ENCODE measurements around the gene IQSEC1. TPM values are rescaled to one million over a fixed set of nuclear protein-coding genes. Genes with fewer than 3 reads are reported as not detected.

Gene IQSEC1
- total and polyA plus RNA-seq, 7 experiments from 2014 or later = 21.1 to 163 (median 70.2) TPM

- ChIA-PET CTCF (no interaction called here), POLR2A (no interaction called here)
- H3K4me3 Mint-ChIP-seq = peak overlapping the region in 1 of 10 donors; percentile 33
- ATAC-seq (no peak), DNase-seq (no peak)
- H3K4me1 ChIP-seq (ENCODE audit: control insufficient read depth in 2 of 2, insufficient read depth in 2 of 2, low read length in 2 of 2) = peaks cover 22 to 26% of the 10 kb centered on the region in 2 donors
- peaks cover 0 to 7% (median 0%) of the 10 kb centered on the region in 5 donors for H3K36me3 Mint-ChIP-seq
- intact Hi-C loops (cut with micrococcal nuclease) = no loop called here
- H3K9me3 Mint-ChIP-seq = no peaks in the 10 kb centered on the region
- H3K27ac Mint-ChIP-seq = peak overlapping the region in 1 of 9 donors; percentile 56
- no peaks in the 10 kb centered on the region for H3K9me3 ChIP-seq (ENCODE audit: control insufficient read depth in 2 of 3, low read length in 3 of 3)
- no peak overlapping the region for H3K27ac ChIP-seq (ENCODE audit: low read depth, low read length)
- H3K27me3 Mint-ChIP-seq = no peaks in the 10 kb centered on the region
- peaks cover 33 to 87% (median 69%) of the 10 kb centered on the region in 7 donors for H3K4me1 Mint-ChIP-seq
- H3K4me3 ChIP-seq (ENCODE audit: low read length) = no peak overlapping the region
- H3K36me3 ChIP-seq (ENCODE audit: control insufficient read depth in 2 of 3, insufficient read depth in 3 of 3, low read length in 3 of 3) = peaks cover 0 to 23% (median 0%) of the 10 kb centered on the region in 3 experiments
- no peaks in the 10 kb centered on the region for H3K27me3 ChIP-seq (ENCODE audit: control insufficient read depth in 2 of 2, insufficient read depth in 2 of 2, low read length in 2 of 2)
Measured at GRCh38 chr3:12952343-12953200, 120.7 kb downstream of the IQSEC1 start.

GRCh38 chr3:12948891-12949711 is 124.1 kb downstream of the IQSEC1 start:
- Histone ChIP-seq H3K27me3 (ENCODE audit: control insufficient read depth in 2 of 2, insufficient read depth in 2 of 2, low read length in 2 of 2) (no peaks in the 10 kb centered on the region), H3K9me3 (ENCODE audit: control insufficient read depth in 2 of 3, low read length in 3 of 3) (no peaks in the 10 kb centered on the region), H3K4me3 (ENCODE audit: low read length) (no peak overlapping the region), H3K4me1 (ENCODE audit: control insufficient read depth in 2 of 2, insufficient read depth in 2 of 2, low read length in 2 of 2) (peaks cover 19 to 29% of the 10 kb centered on the region in 2 donors), H3K36me3 (ENCODE audit: control insufficient read depth in 2 of 3, insufficient read depth in 3 of 3, low read length in 3 of 3) (peaks cover 0 to 21% (median 0%) of the 10 kb centered on the region in 3 experiments), H3K27ac (ENCODE audit: low read depth, low read length) (no peak overlapping the region)
- H3K36me3 Mint-ChIP-seq = peaks cover 0 to 4% (median 0%) of the 10 kb centered on the region in 5 donors
- ChIA-PET POLR2A (interaction anchor here (2.6 kb wide), 1 partner anchor 12 kb away, joined by 13 read pairs; no protein-coding TSS in a partner anchor), CTCF (no interaction called here)
- H3K27ac Mint-ChIP-seq = peak overlapping the region in 7 of 9 donors; percentile 6 to 75 (median 42)
- no peaks in the 10 kb centered on the region for H3K27me3 Mint-ChIP-seq
- H3K4me3 Mint-ChIP-seq = peak overlapping the region in 1 of 10 donors; percentile 35
- peak; percentile 60 for ATAC-seq
- intact Hi-C loops (cut with micrococcal nuclease) = no loop called here
- no peaks in the 10 kb centered on the region for H3K9me3 Mint-ChIP-seq
- H3K4me1 Mint-ChIP-seq = peaks cover 35 to 71% (median 58%) of the 10 kb centered on the region in 7 donors
- peak in 1 of 9 donors; percentile 37 for DNase-seq

- no peak for ATAC-seq
- H3K9me3 ChIP-seq (ENCODE audit: control insufficient read depth in 2 of 3, low read length in 3 of 3) = no peaks in the 10 kb centered on the region
- H3K27me3 Mint-ChIP-seq = no peaks in the 10 kb centered on the region
- ChIA-PET POLR2A (no interaction called here), CTCF (interaction anchor here (0.9 to 1.4 kb wide), 2 partner anchors 12 to 36 kb away, joined by 3 read pairs; no protein-coding TSS in a partner anchor)
- peaks cover 0 to 19% (median 0%) of the 10 kb centered on the region in 3 experiments for H3K36me3 ChIP-seq (ENCODE audit: control insufficient read depth in 2 of 3, insufficient read depth in 3 of 3, low read length in 3 of 3)
- peaks cover 19 to 29% of the 10 kb centered on the region in 2 donors for H3K4me1 ChIP-seq (ENCODE audit: control insufficient read depth in 2 of 2, insufficient read depth in 2 of 2, low read length in 2 of 2)
- peak overlapping the region in 5 of 9 donors; percentile 32 to 75 (median 42) for H3K27ac Mint-ChIP-seq
- DNase-seq = no peak
- intact Hi-C loops (cut with micrococcal nuclease) = no loop called here
- H3K27ac ChIP-seq (ENCODE audit: low read depth, low read length) = no peak overlapping the region
- no peaks in the 10 kb centered on the region for H3K27me3 ChIP-seq (ENCODE audit: control insufficient read depth in 2 of 2, insufficient read depth in 2 of 2, low read length in 2 of 2)
- no peaks in the 10 kb centered on the region for H3K9me3 Mint-ChIP-seq
- H3K4me1 Mint-ChIP-seq = peaks cover 32 to 66% (median 54%) of the 10 kb centered on the region in 7 donors
- H3K36me3 Mint-ChIP-seq = peaks cover 0 to under 1% (median 0%) of the 10 kb centered on the region in 5 donors
- peak overlapping the region in 1 of 10 donors; percentile 6 for H3K4me3 Mint-ChIP-seq
- no peak overlapping the region for H3K4me3 ChIP-seq (ENCODE audit: low read length)
Measured at GRCh38 chr3:12948371-12948770, 124.9 kb downstream of the IQSEC1 start.

- Mint-ChIP-seq H3K27me3 (no peaks in the 10 kb centered on the region), H3K4me1 (peaks cover 31 to 63% (median 51%) of the 10 kb centered on the region in 7 donors), H3K9me3 (no peaks in the 10 kb centered on the region), H3K4me3 (no peak overlapping the region), H3K27ac (peak overlapping the region in 4 of 9 donors; percentile 42 to 75 (median 58)), H3K36me3 (no peaks in the 10 kb centered on the region)
- CTCF ChIA-PET = interaction anchor here (0.9 to 1.4 kb wide), 2 partner anchors 13 to 36 kb away, joined by 3 read pairs; no protein-coding TSS in a partner anchor
- Histone ChIP-seq H3K27ac (ENCODE audit: low read depth, low read length) (no peak overlapping the region), H3K9me3 (ENCODE audit: control insufficient read depth in 2 of 3, low read length in 3 of 3) (no peaks in the 10 kb centered on the region), H3K27me3 (ENCODE audit: control insufficient read depth in 2 of 2, insufficient read depth in 2 of 2, low read length in 2 of 2) (no peaks in the 10 kb centered on the region), H3K4me1 (ENCODE audit: control insufficient read depth in 2 of 2, insufficient read depth in 2 of 2, low read length in 2 of 2) (peaks cover 19 to 29% of the 10 kb centered on the region in 2 donors), H3K4me3 (ENCODE audit: low read length) (no peak overlapping the region), H3K36me3 (ENCODE audit: control insufficient read depth in 2 of 3, insufficient read depth in 3 of 3, low read length in 3 of 3) (peaks cover 0 to 24% (median 5%) of the 10 kb centered on the region in 3 experiments)
- intact Hi-C loops (cut with micrococcal nuclease) = no loop called here
- POLR2A ChIA-PET = no interaction called here
- ATAC-seq (no peak), DNase-seq (no peak)
Measured at GRCh38 chr3:12947504-12948369, 125.5 kb downstream of the IQSEC1 start.

- ChIA-PET POLR2A (interaction anchor here (1.1 kb wide), 1 partner anchor 14 kb away, joined by 4 read pairs; no protein-coding TSS in a partner anchor), CTCF (no interaction called here)
- peaks cover 31 to 53% (median 45%) of the 10 kb centered on the region in 7 donors for H3K4me1 Mint-ChIP-seq
- no peaks in the 10 kb centered on the region for H3K27me3 Mint-ChIP-seq
- DNase-seq (no peak), ATAC-seq (no peak)
- no peak overlapping the region for H3K4me3 ChIP-seq (ENCODE audit: low read length)
- H3K27me3 ChIP-seq (ENCODE audit: control insufficient read depth in 2 of 2, insufficient read depth in 2 of 2, low read length in 2 of 2) = no peaks in the 10 kb centered on the region
- no peak overlapping the region for H3K27ac ChIP-seq (ENCODE audit: low read depth, low read length)
- H3K9me3 ChIP-seq (ENCODE audit: control insufficient read depth in 2 of 3, low read length in 3 of 3) = no peaks in the 10 kb centered on the region
- peaks cover 0 to 27% (median 10%) of the 10 kb centered on the region in 3 experiments for H3K36me3 ChIP-seq (ENCODE audit: control insufficient read depth in 2 of 3, insufficient read depth in 3 of 3, low read length in 3 of 3)
- H3K4me3 Mint-ChIP-seq = no peak overlapping the region
- H3K27ac Mint-ChIP-seq = peak overlapping the region in 5 of 9 donors; percentile 36 to 69 (median 51)
- H3K4me1 ChIP-seq (ENCODE audit: control insufficient read depth in 2 of 2, insufficient read depth in 2 of 2, low read length in 2 of 2) = peaks cover 19 to 29% of the 10 kb centered on the region in 2 donors
- H3K36me3 Mint-ChIP-seq = no peaks in the 10 kb centered on the region
- intact Hi-C loops (cut with micrococcal nuclease) = no loop called here
- no peaks in the 10 kb centered on the region for H3K9me3 Mint-ChIP-seq
Measured at GRCh38 chr3:12946649-12947316, 126.4 kb downstream of the IQSEC1 start.

Measured in naive thymus-derived CD4-positive, alpha-beta T cell (primary cell).